GM21515 (cell line): Measurements from ENCODE around the gene DLGAP1.

ENCODE experiments used
- ATAC-seq: cut with Tn5 transposase; IDR thresholded peaks from one replicate; pipeline ENCODE4 v1.9.1; 2021; ENCODE audit not compliant: unreplicated experiment

The DLGAP1 gene

GRCh38 chr18:3578621-3579020 is 876.5 kb downstream of the DLGAP1 start:
- no peak for ATAC-seq

- ATAC-seq: no peak
These were observed 877.7 kb downstream of the DLGAP1 start for GRCh38 chr18:3577281-3577855.

- no peak for ATAC-seq
These were observed 882.3 kb downstream of the DLGAP1 start for GRCh38 chr18:3572761-3573160.

GRCh38 chr18:3566851-3567250 is 888.3 kb downstream of the DLGAP1 start:
- ATAC-seq: no peak

GRCh38 chr18:3560755-3561154 is 894.4 kb downstream of the DLGAP1 start:
- no peak for ATAC-seq

- ATAC-seq: no peak
These were observed 900.2 kb downstream of the DLGAP1 start for GRCh38 chr18:3554811-3555427.

- ATAC-seq: no peak
These were observed 901.0 kb downstream of the DLGAP1 start for GRCh38 chr18:3554091-3554601.

- no peak for ATAC-seq
These were observed 902.8 kb downstream of the DLGAP1 start for GRCh38 chr18:3552305-3552704.

- ATAC-seq: no peak
These were observed 907.1 kb downstream of the DLGAP1 start for GRCh38 chr18:3547891-3548615.

GRCh38 chr18:3546106-3546505 is 909.0 kb downstream of the DLGAP1 start:
- ATAC-seq: no peak

GRCh38 chr18:3544537-3544936 is 910.6 kb downstream of the DLGAP1 start:
- no peak for ATAC-seq

- peak; percentile 82 for ATAC-seq
These were observed 913.3 kb downstream of the DLGAP1 start for GRCh38 chr18:3541549-3542386.

- no peak for ATAC-seq
These were observed 914.1 kb downstream of the DLGAP1 start for GRCh38 chr18:3540805-3541548.

GRCh38 chr18:3538954-3539617 is 916.0 kb downstream of the DLGAP1 start:
- ATAC-seq: no peak

- no peak for ATAC-seq
These were observed 916.7 kb downstream of the DLGAP1 start for GRCh38 chr18:3538456-3538855.

GRCh38 chr18:3530807-3531206 is 924.3 kb downstream of the DLGAP1 start:
- no peak for ATAC-seq

- no peak for ATAC-seq
These were observed 925.5 kb downstream of the DLGAP1 start for GRCh38 chr18:3529601-3530000.

- no peak for ATAC-seq
These were observed 926.0 kb downstream of the DLGAP1 start for GRCh38 chr18:3529077-3529476.

GRCh38 chr18:3528231-3528630 is 926.9 kb downstream of the DLGAP1 start:
- no peak for ATAC-seq
